IMR-90 (cell line): ENCODE measurements around the gene RGMA.

Experiments
- MAFK ChIP-seq: IDR thresholded peaks from 2 replicates; pipeline ENCODE4 v1.6.1; 2012; ENCODE audit warnings: low read depth, low read length, improper control_type of control experiment
- POLR2A ChIP-seq: IDR thresholded peaks from 2 replicates; pipeline ENCODE4 v1.6.1; 2012; ENCODE audit warnings: mild to moderate bottlenecking, low read depth, low read length
- RAD21 ChIP-seq: IDR thresholded peaks from 2 replicates; pipeline ENCODE4 v1.6.1; 2012; ENCODE audit warnings: low read length, improper control_type of control experiment
- TF ChIP-seq, protein P1 (sequence below): conservative IDR thresholded peaks from 2 replicates; pipeline ENCODE4 v1.5.1; 2012; ENCODE audit warnings: mild to moderate bottlenecking, low read depth, low read length, improper control_type of control experiment
- TF ChIP-seq, protein P2 (sequence below): fragments of 150-350 bp; IDR thresholded peaks from 2 replicates; pipeline ENCODE4 v1.6.1; 2017; ENCODE audit warnings: mild to moderate bottlenecking, antibody characterized with exemption, low read length, low read depth

DNA sequence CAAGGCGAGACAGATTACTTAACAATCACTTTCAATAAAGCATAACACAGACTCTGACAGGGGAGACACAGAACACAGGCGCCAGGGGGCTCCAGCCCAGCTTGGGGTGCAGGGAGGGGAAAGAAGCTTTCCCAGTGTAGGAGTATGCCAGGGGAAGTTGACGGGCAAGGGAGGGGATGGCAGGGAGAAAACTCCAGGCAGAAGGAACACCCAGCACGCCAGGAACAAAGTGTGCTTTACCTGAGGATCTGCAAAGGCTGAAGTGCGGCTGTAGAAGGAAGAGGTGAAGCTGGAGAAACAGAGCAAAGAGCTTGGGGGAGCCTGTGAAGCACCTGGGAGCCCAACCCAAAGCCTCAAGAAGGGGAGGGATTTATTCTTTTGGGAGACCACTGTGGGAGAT, 12.1 kb downstream of the RGMA start:
- TF ChIP-seq, protein P1, sequence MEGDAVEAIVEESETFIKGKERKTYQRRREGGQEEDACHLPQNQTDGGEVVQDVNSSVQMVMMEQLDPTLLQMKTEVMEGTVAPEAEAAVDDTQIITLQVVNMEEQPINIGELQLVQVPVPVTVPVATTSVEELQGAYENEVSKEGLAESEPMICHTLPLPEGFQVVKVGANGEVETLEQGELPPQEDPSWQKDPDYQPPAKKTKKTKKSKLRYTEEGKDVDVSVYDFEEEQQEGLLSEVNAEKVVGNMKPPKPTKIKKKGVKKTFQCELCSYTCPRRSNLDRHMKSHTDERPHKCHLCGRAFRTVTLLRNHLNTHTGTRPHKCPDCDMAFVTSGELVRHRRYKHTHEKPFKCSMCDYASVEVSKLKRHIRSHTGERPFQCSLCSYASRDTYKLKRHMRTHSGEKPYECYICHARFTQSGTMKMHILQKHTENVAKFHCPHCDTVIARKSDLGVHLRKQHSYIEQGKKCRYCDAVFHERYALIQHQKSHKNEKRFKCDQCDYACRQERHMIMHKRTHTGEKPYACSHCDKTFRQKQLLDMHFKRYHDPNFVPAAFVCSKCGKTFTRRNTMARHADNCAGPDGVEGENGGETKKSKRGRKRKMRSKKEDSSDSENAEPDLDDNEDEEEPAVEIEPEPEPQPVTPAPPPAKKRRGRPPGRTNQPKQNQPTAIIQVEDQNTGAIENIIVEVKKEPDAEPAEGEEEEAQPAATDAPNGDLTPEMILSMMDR: no peak
- no peak for TF ChIP-seq MAFK
- no peak for TF ChIP-seq POLR2A
- TF ChIP-seq, protein P2, sequence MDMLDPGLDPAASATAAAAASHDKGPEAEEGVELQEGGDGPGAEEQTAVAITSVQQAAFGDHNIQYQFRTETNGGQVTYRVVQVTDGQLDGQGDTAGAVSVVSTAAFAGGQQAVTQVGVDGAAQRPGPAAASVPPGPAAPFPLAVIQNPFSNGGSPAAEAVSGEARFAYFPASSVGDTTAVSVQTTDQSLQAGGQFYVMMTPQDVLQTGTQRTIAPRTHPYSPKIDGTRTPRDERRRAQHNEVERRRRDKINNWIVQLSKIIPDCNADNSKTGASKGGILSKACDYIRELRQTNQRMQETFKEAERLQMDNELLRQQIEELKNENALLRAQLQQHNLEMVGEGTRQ: no peak
- TF ChIP-seq RAD21: no peak
